ENCODE data around the gene ZNF341.
"Not testable (repeated sequence)": the region's sequence is repeated elsewhere in the genome, so short reads cannot be mapped to it uniquely, and the experiment has no call there.

The ZNF341 gene

DNA sequence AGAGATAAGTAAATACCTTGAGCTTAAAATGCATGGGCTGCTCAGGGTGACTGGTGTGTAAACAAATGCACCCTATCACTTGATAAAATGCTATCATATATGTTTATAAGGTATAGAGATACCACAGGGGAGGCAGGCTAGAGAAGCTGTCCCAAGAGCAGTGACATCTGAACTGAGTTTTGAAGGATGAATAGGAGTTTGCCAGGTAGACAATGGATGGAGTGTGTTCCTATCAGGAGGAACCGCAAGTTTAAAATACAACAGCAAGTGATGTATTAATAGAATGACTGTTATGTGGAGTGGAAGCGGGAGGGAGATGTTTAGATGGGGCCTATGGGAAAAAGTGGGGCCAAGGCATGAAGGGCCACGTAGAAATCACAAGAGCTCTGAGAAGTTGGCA, 40.6 kb downstream of the ZNF341 start:
- no peak for DNase-seq

- no peak for DNase-seq
Measured at GRCh38 chr20:33773412-33774089, 41.8 kb downstream of the ZNF341 start.

DNA sequence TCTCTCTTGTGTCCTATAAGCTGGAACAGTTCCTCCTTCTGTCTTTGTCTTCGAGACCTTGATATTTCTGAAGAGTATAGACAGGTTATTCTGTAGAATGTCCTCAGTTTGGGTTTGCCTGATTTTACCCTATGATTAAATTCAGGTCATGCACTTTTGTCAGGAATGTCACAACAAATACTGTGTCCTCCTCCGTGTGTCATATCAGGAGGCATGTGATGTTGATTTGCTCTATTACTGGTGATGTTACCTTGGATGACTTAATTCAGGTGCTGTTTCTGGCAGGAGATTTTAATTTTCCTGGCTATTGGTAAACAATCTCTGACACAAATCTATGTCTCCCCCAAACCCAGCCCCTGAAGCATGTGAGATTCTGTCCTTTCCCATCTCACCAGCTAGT, 46.0 kb downstream of the ZNF341 start:
- no peak for DNase-seq

- DNase-seq, result no peak
Measured at GRCh38 chr20:33781133-33781532, 49.3 kb downstream of the ZNF341 start.

GRCh38 chr20:33781945-33782344, 50.1 kb downstream of the ZNF341 start:
- DNase-seq, result no peak

DNA sequence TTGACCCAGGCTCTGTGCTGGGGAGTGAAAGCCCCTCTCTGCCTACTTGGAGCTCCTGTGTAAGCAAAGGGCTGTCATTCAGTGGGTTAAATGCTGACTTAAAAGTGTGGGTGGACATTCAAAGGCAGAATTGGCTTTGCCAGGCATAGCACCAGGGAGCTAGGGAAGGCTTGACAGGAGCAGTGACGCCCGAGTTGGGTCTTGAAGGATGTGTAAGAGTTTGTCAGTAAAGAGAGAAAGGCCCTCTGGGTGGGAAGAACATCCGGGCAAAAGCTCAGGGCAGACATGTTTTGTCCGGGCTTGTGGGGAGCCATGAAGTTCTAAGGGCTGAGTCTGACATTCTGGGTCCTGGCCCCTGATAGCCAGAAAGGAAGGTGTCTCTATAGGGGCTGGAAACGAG, 51.5 kb downstream of the ZNF341 start:
- DNase-seq, result no peak

GRCh38 chr20:33783818-33784217, 52.0 kb downstream of the ZNF341 start:
- no peak for DNase-seq

GRCh38 chr20:33784225-33784624, 52.4 kb downstream of the ZNF341 start:
- DNase-seq, result no peak

- DNase-seq, result no peak
Measured at GRCh38 chr20:33785503-33785902, 53.7 kb downstream of the ZNF341 start.

GRCh38 chr20:33787253-33787891, 55.6 kb downstream of the ZNF341 start:
- DNase-seq, result no peak

DNA sequence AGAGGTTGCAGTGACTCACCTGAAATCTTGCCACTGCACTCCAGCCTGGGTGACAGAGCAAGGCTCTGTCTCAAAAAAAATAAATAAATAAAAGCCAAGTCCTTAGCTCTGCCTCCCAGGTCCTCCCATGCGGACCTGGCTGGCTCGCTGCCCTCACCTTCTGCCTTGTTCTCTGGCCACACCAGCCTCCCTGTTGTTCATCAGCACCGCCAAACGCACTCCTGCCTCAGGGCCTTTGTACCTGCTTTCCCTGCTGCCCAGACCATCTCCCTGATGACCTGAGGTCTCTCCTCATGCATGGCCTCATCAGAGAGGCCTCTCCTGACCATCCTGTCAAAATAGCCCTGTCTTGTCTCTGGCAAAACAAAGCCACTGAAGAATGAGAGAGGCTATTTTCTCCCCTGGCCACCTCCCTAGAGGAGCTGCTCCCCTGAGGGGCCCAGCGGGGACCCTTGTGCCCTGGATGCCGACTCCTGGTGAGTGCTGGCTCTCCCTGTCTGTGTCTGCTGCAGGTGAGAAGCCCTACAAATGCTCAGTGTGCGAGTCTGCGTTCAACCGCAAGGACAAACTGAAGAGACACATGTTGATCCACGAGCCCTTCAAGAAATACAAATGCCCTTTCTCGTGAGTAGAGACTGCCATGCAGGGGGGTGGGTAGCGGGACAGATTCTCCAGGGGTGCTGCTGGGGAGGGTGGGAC, 56.7 kb downstream of the ZNF341 start:
- DNase-seq, result no peak

DNA sequence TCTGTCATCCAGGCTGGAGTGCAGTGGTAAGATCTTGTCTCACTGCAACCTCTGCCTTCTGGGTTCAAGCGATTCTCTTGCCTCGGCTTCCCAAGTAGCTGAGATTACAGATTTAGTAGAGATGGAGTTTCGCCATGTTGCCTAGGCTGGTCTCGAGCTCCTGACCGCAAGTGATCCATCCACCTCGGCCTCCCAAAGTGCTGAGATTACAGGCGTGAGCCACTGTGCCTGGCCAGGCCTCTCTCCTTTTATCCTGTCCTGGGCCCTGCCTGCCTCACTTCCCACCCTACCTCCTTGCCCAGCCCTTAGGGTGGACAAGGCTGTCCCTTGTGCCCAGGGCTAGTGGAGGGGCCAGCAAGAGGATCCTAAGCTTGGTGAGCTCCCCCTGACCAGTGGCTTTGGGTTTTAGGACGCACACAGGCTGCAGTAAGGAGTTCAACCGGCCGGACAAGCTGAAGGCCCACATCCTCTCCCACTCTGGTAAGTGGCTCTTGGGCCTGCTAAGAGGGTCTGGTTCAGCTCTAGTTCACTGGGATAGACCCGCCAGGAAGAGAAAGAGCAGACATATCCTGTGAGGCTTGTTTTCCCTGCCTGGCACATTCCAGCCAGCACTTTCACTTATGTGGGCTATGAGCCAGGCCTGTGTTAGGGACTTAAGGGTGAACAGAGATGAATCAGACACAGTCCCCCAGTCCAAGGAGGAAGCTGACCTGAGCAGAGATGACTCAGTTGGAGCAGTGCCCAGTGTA, 57.5 kb downstream of the ZNF341 start:
- no peak for DNase-seq

DNA sequence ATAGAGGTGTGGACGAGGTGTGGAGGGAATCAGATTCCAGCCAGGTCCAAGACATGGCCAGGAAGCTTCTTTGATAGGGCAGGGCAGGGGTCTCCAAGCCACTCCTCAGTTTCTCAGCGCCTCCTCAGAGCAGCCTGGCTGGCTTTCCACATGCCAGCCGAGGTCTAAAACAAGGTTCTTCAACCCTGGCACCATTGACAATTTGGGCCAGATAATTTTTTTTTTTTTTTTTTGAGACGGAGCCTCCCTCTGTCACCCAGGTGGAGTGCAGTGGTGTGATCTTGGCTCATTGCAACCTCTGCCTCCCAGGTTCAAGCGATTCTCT, 58.0 kb downstream of the ZNF341 start:
- DNase-seq, result no peak

GRCh38 chr20:33790566-33790965, 58.8 kb downstream of the ZNF341 start:
- DNase-seq, result no peak

- no peak for DNase-seq
Measured at GRCh38 chr20:33791021-33791420, 59.2 kb downstream of the ZNF341 start.

DNA sequence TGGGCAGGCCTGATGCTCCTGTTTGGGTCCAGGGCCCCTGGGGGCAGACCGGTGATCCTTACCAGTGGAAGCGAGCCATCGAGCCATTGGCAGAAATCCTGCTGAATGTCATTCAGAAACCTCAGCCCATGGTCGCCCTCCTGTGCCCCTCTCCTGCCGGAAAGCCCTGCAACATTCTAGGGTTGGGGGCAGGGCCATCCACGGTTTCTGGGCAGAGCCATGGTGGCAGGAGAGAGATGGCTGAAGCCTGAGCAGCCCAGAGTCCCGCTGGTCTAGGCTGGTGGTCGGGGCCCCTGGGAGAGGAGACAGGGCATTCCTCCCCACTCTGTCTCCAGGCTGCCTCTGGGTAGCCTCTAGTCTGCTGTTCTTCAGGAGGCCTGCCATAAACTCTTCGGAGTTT, 59.7 kb downstream of the ZNF341 start:
- no peak for DNase-seq

- peak; percentile 47 for DNase-seq
Measured at GRCh38 chr20:33791959-33792597, 60.3 kb downstream of the ZNF341 start.

DNA sequence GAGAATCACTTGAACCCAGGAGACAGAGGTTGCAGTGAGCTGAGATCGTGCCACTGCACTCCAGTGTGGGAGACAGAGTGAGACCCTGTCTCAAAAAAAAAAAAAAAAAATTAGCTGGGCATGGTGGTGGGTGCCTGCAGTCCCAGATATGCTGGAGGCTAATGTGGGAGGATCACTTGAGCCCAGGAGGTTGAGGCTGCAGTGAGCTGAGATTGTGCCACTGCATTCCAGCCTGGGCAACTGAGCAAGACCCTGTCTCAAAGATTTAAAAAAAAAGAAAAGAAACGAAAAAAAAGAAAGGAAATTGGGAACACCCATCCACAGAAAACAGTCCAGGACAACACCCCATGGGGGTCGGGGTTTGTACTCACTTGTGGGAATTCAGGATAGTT, 60.8 kb downstream of the ZNF341 start:
- not testable (repeated sequence) for DNase-seq

DNA sequence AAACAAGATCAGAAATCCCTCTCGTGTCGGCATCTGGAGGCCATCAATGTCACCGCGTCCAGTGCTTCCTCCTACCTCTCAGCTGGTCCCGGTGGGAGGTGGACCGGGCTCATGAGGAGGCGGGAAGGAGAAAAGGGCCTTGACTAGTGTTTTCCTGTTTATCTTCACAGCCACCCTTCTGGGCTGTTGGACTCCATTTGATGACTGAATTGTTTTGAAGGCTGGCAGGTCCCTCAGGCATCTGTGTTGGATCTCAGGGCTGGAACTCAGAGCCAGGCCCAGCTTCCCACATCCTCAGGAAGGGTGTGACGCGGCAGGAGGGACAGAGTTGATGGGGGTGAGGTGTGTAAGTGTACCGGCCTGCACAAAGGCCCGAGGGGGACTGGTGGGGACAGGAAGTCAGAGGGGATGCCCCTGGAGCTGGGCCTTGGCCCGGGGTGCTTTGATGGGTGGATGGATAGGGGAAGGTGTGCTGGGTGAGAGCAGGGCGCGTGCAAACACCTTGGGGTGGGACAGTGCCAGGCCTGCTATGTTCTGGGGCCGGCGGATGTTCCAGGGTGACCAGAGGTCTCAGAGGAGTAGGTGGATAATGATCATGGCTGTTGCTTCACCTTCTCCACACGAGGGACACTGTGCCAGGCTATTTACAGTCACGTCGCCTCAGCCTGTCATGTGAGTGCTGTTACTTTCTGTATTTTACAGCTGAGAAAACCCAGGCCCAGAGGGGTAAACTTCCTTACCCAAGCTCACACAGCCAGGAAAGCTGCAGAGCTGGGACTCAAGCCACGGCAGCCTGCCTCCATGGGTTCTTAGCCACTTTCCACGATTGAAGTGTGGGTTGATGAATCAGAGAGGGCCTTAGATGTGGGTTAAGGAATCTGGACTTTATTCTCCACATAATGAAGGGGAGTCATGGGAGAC, 61.5 kb downstream of the ZNF341 start:
- DNase-seq, result no peak

DNA sequence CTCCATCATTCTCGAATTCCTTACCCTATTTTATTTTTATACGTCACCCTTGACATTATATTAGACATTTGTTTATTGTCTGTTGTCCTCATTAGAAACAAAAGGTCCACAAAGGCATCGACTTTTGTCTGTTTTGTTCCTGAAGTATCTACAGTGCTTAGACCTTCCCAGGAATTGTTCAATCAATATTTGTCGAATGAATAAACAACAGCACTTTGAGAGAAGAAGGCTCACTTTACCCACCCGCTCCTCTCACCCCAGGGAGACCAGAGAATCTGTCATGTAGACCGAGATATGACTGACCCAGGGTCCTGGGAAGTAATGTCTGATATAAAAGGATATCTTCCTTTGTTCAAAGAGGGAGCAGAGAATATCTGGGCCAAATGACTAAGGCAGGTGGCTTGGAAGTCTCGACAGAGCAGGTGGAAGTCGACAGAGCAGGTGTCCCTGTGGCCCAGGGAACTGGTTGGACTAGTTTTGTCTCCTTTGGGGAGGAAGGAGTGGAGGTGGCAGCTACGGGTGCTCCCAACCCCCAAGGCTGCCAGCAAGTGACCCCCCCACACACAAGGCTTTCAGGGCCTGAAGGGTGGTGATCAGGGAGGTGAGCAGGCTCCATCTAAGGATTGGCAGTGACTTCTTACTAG, 64.6 kb downstream of the ZNF341 start:
- DNase-seq, result no peak

GRCh38 chr20:33796907-33797544, 65.2 kb downstream of the ZNF341 start:
- no peak for DNase-seq

Data from activated T-cell treated with anti-CD3 and anti-CD28 coated beads for 4 hours (primary cell).